Ishikawa (cell line): Measurements from ENCODE around the gene PTAFR.

ENCODE experiments used
- CEBPB ChIP-seq: IDR thresholded peaks from 2 replicates; pipeline ENCODE4 v1.6.1; 2012
- CREB1 ChIP-seq: IDR thresholded peaks from 2 replicates; pipeline ENCODE4 v1.6.1; 2012; ENCODE audit warnings: low read depth
- EGR1 ChIP-seq: IDR thresholded peaks from 2 replicates; pipeline ENCODE4 v1.6.1; 2012
- EP300 ChIP-seq: IDR thresholded peaks from 2 replicates; pipeline ENCODE4 v1.6.1; 2012; ENCODE audit warnings: borderline replicate concordance
- FOXM1 ChIP-seq: IDR thresholded peaks from 2 replicates; pipeline ENCODE4 v1.6.1; 2012; ENCODE audit warnings: low read depth, borderline replicate concordance
- MAX ChIP-seq: IDR thresholded peaks from 2 replicates; pipeline ENCODE4 v1.6.1; 2012
- NFIC ChIP-seq: IDR thresholded peaks from 2 replicates; pipeline ENCODE4 v1.6.1; 2012
- RAD21 ChIP-seq: IDR thresholded peaks from 2 replicates; pipeline ENCODE4 v1.6.1; 2012; ENCODE audit warnings: low read depth
- REST ChIP-seq: IDR thresholded peaks from 2 replicates; pipeline ENCODE4 v1.6.1; 2012; ENCODE audit warnings: low read depth, mild to moderate bottlenecking
- TAF1 ChIP-seq: IDR thresholded peaks from 2 replicates; pipeline ENCODE4 v1.6.1; 2012; ENCODE audit warnings: low read depth, mild to moderate bottlenecking
- TCF12 ChIP-seq: IDR thresholded peaks from 2 replicates; pipeline ENCODE4 v1.6.1; 2012; ENCODE audit warnings: low read depth
- TEAD4 ChIP-seq: IDR thresholded peaks from 2 replicates; pipeline ENCODE4 v1.6.1; 2012
- USF1 ChIP-seq: IDR thresholded peaks from 2 replicates; pipeline ENCODE4 v1.6.1; 2012
- YY1 ChIP-seq: IDR thresholded peaks from 2 replicates; pipeline ENCODE4 v1.6.1; 2012; ENCODE audit warnings: low read depth
- ZBTB7A ChIP-seq: IDR thresholded peaks from 2 replicates; pipeline ENCODE4 v1.6.1; 2012; ENCODE audit warnings: low read depth

The PTAFR gene

GRCh38 chr1:28136922-28137613, 39.4 kb downstream of the PTAFR start:
- TF ChIP-seq CREB1 (no peak), FOXM1 (no peak), CEBPB (no peak), REST (no peak), USF1 (no peak), NFIC (no peak), TAF1 (no peak), MAX (no peak), EP300 (no peak), TEAD4 (no peak)

GRCh38 chr1:28136169-28136921, 40.1 kb downstream of the PTAFR start:
- no peak for TF ChIP-seq REST
- no peak for TF ChIP-seq CEBPB
- no peak for TF ChIP-seq MAX
- no peak for TF ChIP-seq FOXM1
- TF ChIP-seq NFIC = no peak
- TF ChIP-seq USF1 = no peak
- TF ChIP-seq ZBTB7A = no peak
- no peak for TF ChIP-seq YY1
- no peak for TF ChIP-seq RAD21
- no peak for TF ChIP-seq CREB1

- no peak for TF ChIP-seq TCF12
- peak; percentile 42; the same call in 1 of the 2 replicates for TF ChIP-seq CEBPB
Observed at GRCh38 chr1:28135371-28136168, 40.9 kb downstream of the PTAFR start.

- TF ChIP-seq TAF1 (no peak), TCF12 (no peak), EGR1 (no peak), CEBPB (no peak), ZBTB7A (no peak), NFIC (no peak), CREB1 (no peak)
Observed at GRCh38 chr1:28134651-28135207, 41.8 kb downstream of the PTAFR start.

GRCh38 chr1:28132171-28133167, 44.0 kb downstream of the PTAFR start:
- TF ChIP-seq USF1 (no peak), CEBPB (no peak), RAD21 (no peak), CREB1 (no peak), TCF12 (no peak)
